GM18867 (cell line): ENCODE data around the gene RORC.
"Not testable (repeated sequence)": the region's sequence is repeated elsewhere in the genome, so short reads cannot be mapped to it uniquely, and the experiment has no call there.

Experiments used
- ATAC-seq: cut with Tn5 transposase; IDR thresholded peaks from one replicate; pipeline ENCODE4 v1.9.1; 2021; ENCODE audit warnings: mild to moderate bottlenecking, moderate library complexity; ENCODE audit not compliant: unreplicated experiment

The RORC gene

DNA sequence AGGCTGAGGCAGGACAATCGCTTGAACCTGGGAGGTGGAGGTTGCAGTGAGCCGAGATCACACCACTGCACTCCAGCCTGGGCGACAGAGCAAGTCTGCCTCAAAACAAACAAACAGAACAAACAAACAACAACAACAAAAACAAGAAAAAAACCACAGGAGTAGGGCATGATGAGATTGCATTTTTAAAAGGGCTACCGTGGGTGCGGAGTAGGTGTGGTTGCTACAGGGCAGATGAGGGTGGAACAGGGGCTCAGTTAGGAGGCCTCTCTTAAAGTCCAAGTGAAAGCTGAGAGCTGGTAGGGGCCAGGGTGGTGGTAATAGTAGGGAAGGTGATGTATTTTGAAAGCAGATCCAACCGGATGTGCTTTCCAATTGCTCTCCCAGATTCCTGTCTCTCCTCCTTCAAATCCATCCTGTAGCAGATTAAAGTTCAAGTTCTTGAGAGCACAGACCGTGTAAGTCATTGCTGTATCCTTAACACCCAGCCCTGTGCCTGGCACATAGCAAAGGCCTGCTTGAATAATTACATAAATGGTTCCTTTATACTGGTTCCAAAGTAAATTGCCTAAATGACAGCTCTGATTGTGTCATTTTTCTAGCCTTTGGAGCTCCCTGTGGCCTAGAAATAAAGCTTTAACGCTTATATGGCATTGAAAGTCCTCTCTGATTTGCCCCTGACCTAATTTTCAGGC lies 22.2 kb downstream of the RORC start:
- ATAC-seq: no peak

DNA sequence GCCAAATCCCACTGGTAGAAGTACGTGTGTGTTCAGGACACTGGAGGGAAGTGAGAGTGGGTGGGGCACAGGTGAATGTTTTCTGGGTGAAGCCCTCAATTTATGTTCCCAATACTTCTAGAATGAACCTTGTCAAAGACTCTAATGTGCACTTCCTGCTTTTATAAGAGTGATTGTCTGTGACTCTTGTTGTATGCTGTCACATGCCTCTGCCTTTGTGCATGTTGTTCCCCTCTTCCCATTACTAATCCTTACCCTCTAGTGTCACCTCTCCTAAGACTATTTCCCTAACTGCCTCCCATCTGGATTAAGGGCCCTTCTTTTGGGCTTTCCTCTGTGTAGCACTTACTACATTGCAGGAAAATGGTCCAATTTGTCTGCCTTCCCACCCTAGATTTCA lies 23.8 kb downstream of the RORC start:
- ATAC-seq: no peak

GRCh38 chr1:151807131-151807530 lies 24.5 kb downstream of the RORC start:
- ATAC-seq: no peak

DNA sequence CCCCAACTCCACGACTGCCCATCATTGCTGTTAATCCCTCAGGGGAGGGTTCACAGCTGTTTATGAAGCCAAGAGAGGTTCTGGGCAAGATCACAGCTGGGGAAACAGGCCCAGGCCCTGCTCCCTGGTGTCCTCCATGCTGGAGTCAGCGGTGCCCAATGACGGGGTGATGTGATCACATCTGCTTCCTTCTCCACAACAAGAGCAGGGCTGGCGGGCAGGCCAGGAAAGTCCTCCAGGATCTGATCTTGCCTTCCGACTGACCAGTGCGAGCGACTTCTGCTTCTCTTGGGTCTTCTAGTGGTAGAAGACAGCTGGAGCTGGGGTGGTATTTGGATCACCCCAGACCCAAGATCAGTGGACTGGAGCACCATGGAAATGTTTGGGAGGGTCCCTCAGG lies 25.4 kb downstream of the RORC start:
- no peak for ATAC-seq

GRCh38 chr1:151805066-151805820 lies 26.4 kb downstream of the RORC start, which contains the start of gene LINGO4:
LINGO4 (minus strand) TSS chr1:151805419; CDS start chr1:151802704, 2,715 bp downstream.
- no peak for ATAC-seq

- ATAC-seq: no peak
These were observed 27.7 kb downstream of the RORC start for GRCh38 chr1:151803915-151804314.

DNA sequence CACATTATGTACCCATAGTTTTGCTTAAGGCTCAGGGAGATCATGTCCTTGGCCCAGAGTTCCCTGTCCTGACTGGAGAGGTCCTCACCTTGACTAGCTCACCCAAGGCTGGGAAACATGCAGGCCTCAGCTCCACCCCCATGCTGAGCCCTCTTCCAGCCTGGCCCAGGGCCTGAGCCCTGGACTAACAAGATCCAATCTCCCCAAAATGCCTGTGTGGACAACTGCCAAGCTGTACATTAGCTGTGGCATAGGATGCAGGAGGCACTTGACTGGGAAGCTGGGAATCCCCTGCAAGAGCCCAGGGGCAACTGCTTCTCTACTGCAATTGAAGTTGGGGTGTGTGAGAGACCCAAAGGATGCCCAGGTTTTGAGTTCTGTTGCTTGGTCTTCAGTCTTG lies 28.4 kb downstream of the RORC start:
- ATAC-seq: no peak

DNA sequence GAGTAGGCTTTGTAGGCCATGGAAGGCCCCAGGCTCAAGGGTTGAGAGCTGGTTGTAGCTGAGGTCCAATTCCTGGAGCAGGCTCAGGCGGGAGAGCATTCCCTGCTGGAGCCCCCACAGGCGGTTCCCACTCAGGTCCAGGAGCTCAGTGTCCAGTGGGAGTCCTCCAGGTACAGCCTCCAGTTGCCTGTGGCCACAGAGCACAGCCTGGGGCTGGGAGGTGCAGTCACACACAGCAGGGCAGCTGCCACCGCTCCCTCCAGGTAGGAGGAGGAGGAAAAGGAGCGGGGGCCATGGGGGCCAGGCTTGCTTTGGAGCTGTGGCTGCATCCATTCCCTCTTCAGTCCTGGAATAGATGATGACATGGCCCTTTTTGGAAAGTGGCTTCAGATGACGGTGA lies 29.2 kb downstream of the RORC start:
- no peak for ATAC-seq

- no peak for ATAC-seq
These were observed 29.8 kb downstream of the RORC start for GRCh38 chr1:151801846-151802245.

DNA sequence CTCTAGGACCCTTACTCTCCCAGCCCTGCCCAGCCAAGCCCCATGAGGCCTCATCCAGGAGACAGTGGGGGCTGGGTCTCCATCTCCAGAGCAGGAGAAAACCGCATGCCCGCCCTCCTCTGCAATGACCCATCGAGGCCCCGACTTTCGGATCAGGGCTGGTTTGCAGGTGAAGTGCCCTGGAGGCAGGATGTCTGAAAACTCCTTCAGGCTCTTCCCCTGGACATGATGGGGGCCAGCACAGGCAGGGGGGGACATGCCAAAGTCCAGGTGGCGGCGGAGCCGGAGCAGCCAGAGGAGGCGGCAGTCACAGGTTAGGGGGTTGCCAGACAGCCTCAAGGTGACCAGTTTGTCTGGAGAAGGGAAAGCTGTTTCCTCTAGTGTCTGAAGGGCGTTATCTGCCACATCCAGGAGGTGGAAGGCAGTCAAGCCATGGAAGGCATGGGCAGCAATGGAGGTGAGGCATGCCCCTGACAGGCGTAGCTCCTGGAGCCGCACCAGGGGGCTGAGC lies 30.2 kb downstream of the RORC start:
- no peak for ATAC-seq

DNA sequence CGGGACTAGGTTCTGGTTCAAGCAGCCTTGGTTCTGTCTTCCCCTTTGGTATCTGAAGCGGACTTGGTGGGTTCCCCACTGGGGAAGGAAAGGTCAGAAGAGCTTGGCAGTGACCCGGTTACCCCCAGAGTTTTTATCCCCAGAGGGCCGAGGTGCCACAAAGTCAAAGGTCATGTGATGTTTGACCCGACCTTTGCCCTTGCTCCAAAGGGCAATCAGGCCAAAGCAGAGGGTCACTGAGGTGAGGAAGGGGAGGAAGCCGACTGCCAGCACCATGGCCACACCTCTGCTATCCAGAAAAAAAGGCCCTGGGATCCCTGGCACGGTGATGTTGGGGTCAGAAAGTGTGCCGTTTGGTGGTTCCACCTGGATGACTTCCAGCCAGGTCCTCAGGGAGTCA lies 30.8 kb downstream of the RORC start:
- ATAC-seq: no peak

DNA sequence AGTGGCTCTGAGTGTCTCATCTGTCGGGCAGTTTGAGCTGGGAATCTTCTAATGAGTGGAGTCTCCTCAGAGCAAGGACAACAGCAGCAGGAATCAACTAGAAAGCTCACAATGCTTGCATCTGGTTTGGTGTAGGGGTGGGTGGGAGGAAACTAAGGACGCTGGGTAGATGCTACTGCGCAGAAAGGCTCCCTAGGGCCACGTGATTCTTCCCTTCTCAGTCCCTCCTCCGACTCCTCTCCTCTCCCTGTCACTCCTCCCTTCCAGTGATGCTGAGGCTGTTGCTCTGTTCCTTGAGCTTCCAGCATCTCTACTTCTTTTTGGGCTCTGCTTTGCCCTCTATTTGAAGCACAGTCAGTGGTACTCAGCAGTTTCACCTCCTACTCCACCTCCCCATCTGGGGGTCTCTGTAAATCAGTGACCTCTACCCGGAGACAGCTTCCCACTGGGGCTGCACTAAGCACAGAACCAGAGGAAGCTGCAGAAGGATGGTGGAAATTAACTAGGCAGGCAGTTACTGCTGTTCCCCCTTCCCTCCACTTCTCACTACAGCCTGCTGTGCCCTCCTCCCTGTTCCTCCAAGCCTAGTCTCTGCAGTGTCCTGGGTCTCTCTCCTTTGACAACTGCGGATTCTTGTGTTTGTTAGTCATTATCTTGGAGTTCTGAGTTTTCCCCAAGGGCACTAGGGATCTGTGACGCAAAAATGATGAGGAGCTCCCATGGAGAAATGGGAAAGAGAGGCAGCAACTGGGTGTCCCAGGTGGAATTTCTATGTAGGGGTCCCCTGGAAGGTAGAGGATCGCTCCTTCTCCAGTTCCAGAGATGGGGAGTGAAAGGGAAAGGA lies 32.2 kb downstream of the RORC start:
- no peak for ATAC-seq

- ATAC-seq: no peak
These were observed 33.0 kb downstream of the RORC start for GRCh38 chr1:151798571-151798970.

GRCh38 chr1:151790940-151791651 lies 40.5 kb downstream of the RORC start:
- no peak for ATAC-seq

DNA sequence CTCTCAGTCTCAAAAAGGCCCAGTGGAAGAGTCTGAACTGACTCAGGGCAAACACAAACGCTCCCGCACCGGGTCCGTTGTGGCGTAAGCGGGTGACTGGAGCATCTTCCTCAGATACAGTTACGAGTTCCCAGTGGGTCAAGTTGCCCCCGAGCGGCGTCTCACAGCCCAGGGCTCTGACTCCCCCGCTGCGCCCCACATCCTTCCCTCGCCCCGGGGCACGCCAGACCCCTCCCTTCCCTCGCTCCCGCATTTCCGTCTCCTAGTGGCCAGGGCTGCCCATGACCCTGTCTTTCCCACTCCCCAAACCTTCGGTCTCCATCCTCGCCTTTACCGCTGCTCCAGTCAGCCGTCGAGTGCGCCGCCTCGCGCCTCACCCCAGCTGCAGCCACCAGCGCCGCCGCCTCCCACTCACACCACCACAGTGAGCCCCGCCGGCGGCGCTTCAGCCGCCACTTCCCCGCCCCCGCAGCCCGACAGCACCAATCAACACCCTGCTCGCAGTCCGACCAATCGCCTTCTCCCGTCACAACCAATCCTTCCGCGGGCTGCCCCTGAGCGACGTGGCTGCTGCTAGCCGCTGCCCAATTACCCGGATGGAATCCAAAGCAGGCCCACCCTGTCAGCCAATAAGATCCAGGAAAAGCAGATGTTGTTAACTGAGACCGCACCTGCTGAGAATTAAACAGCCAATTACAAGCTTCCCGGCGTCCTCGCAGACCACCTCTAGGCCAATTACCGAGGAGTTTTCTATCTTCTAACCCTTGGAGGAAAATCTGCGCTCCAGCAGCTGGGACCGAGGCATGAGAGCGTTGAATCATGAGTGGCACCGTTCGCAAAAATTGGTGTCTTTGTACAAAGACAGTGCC lies 41.3 kb downstream of the RORC start, which contains the start of gene TDRKH:
Gene TDRKH (minus strand): TSS at position 430 of the 869 bp plus-strand sequence. CDS start 7,478 bp downstream, outside the sequence.
- peak; percentile 92 for ATAC-seq

GRCh38 chr1:151787689-151788088 lies 43.9 kb downstream of the RORC start:
- no peak for ATAC-seq

DNA sequence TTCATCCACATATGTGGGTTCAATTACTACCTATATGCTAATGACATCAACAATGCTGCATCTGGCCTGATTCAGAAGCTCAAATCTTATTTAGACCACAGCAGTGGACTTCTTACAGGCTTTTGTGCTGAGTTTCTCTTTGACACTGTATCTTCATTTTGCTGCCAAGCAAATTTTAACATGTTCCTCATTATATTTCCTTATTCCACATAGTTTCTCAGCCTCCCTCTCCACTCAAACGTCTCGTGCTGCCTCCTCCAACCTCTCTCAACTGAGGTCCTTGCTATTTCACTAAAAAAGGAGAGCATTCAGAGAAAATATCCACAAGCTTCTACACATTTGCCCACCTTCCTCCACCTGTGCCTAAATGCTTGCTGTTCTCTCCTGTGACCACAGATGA lies 47.8 kb downstream of the RORC start:
- no peak for ATAC-seq

DNA sequence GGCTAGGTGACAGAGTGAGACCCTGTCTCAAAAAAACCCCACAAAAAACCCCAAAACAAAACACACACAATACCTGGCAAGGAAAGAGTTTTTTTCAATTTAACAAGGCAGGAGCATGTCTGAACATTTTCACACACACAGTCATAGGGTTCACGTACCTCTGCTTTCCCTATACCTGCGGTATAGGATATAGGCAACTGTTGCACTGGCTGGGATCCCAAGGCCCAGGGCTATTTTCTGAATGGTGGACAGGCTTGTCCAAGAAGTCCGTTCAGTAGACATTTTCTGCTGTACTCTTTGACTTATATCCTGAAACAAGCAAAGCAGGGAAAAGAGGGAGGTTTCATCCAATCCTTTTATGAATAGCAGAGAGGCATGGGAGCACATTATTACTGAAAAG lies 48.9 kb downstream of the RORC start:
- ATAC-seq: no peak

- ATAC-seq: not testable (repeated sequence)
These were observed 49.6 kb downstream of the RORC start for GRCh38 chr1:151782026-151782425.

DNA sequence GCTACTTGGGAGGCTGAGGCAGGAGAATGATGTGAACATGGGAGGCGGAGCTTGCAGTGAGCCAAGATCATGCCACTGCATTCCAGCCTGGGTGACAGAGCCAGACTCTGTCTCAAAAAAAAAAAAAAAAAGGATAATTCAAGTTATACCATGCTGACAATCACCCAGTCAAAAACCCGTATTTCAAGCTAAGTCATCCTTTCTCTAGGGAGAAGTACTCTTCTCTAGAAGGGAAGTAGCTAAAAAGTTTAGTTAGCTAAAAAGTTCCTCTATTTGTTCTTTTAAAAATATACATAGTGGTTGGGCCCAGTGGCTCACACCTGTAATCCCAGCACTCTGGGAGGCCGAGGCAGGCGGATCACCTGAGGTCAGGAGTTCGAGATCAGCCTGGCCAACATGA lies 50.9 kb downstream of the RORC start:
- not testable (repeated sequence) for ATAC-seq
